GM12865 (cell line): ENCODE results near the gene NFKB1.

Experiments used
- DNase-seq: peaks from one replicate; pipeline ENCODE4 v3.0.0; 2010; ENCODE audit warnings: low read depth
- H3K4me3 ChIP-seq: 2 replicates; pipeline ENCODE4 v1.5.1; 2011; ENCODE audit warnings: mild to moderate bottlenecking, low read depth, low read length, control low read depth
- CTCF ChIP-seq: IDR thresholded peaks from 2 replicates; pipeline ENCODE4 v1.5.1; 2011; ENCODE audit warnings: low read length, control low read depth, low read depth, inconsistent platforms; ENCODE audit not compliant: insufficient read depth; ENCODE audit errors: missing control alignments

The NFKB1 gene

GRCh38 chr4:102519925-102520324, 18.8 kb downstream of the NFKB1 start:
- TF ChIP-seq CTCF: no peak
- no peak for DNase-seq
- H3K4me3 ChIP-seq: no peak overlapping the region

- no peak for TF ChIP-seq CTCF
- no peak for DNase-seq
Measured at GRCh38 chr4:102521570-102521969, 20.4 kb downstream of the NFKB1 start.

GRCh38 chr4:102522031-102522440, 20.9 kb downstream of the NFKB1 start:
- H3K4me3 ChIP-seq: no peak overlapping the region
- no peak for TF ChIP-seq CTCF
- no peak for DNase-seq

More at GRCh38 chr4:102521570-102521969, 20.4 kb downstream of the NFKB1 start:
- no peak overlapping the region for H3K4me3 ChIP-seq

GRCh38 chr4:102524691-102525090, 23.5 kb downstream of the NFKB1 start:
- TF ChIP-seq CTCF: no peak
- H3K4me3 ChIP-seq: no peak overlapping the region
- DNase-seq: no peak

GRCh38 chr4:102525097-102525496, 23.9 kb downstream of the NFKB1 start:
- DNase-seq: no peak
- no peak for TF ChIP-seq CTCF
- no peak overlapping the region for H3K4me3 ChIP-seq

GRCh38 chr4:102525504-102525903, 24.3 kb downstream of the NFKB1 start:
- TF ChIP-seq CTCF: no peak
- no peak overlapping the region for H3K4me3 ChIP-seq
- DNase-seq: no peak

GRCh38 chr4:102526532-102526931, 25.4 kb downstream of the NFKB1 start:
- no peak for DNase-seq
- H3K4me3 ChIP-seq: no peak overlapping the region
- no peak for TF ChIP-seq CTCF
